Activated T-helper 17 cell treated with anti-CD3 and anti-CD28 coated beads, Interleukin-2, amount 50 U/mL, for 72 hours (primary cell): Measurements from ENCODE around the gene MYLK. TPM values are rescaled to one million over a fixed set of nuclear protein-coding genes. Genes with fewer than 3 reads are reported as not detected.
"Not testable (repeated sequence)": the region's sequence is repeated elsewhere in the genome, so short reads cannot be mapped to it uniquely, and the experiment has no call there.

Experiments used
- ATAC-seq: fragments of 150-1000 bp; cut with Tn5 transposase; replicated peaks from 2 replicates; pipeline ENCODE4 v1.10.0; 2021; ENCODE audit warnings: mild to moderate bottlenecking, moderate library complexity
- H3K27ac Mint-ChIP-seq: one replicate; pipeline ENCODE4 v1.8.0; 2022; ENCODE audit warnings: mixed read lengths
- H3K27me3 Mint-ChIP-seq: one replicate; pipeline ENCODE4 v1.8.0; 2022; ENCODE audit warnings: mixed read lengths
- H3K36me3 Mint-ChIP-seq: one replicate; pipeline ENCODE4 v1.8.0; 2022; ENCODE audit warnings: low read depth, mild to moderate bottlenecking, mixed read lengths
- H3K4me1 Mint-ChIP-seq: one replicate; pipeline ENCODE4 v1.8.0; 2022; ENCODE audit warnings: mixed read lengths
- H3K4me3 Mint-ChIP-seq: one replicate; pipeline ENCODE4 v1.8.0; 2022; ENCODE audit warnings: mild to moderate bottlenecking, mixed read lengths
- H3K9me3 Mint-ChIP-seq: one replicate; pipeline ENCODE4 v1.8.0; 2022; ENCODE audit warnings: mixed read lengths
- total RNA-seq, 2 donors: library from RNA; stranded (reverse); gene quantifications; one replicate each; pipeline ENCODE4 v1.2.3, GENCODE V29; 2022

MYLK gene
- total RNA-seq, 2 donors from 2014 or later = 0.17 TPM; not detected in 1

DNA sequence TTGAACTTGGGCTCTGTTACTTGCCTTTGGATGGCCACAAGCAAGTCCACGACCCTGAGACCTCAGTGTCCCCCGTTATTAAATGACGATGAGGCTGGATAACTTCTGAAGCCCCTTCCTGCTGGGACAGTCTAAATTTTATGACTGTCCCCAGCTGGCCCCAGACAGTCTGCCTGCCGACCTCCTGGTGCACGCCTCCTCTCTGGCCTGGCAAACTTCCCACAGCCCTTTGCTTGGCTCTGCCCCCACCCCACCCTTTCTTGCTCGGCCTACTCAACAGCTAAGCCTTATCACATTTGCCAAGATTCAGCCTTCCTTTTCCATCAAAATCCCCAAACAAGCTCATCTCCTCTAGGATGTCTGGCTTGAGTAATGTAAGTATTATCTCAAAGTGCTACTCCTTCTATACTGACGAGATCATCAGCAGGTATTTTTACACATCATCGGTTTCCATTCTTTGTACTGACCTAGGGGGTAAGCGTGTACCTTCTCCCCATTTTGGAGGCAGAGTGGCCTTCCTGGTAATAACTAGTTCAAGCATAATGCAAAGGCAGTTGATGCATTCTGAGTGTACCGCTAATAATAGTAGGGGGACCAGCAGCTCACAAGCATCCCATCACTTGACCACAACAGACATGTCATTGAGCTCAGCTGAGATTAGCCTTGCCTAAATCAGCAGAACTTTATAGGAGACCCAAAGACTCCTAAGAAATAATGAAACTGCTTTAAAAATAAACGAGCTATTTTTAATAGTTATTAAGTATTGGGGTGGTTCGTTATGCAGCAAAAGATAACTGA, 178.4 kb downstream of the MYLK start:
- H3K27ac Mint-ChIP-seq = no peak overlapping the region
- no peak overlapping the region for H3K4me3 Mint-ChIP-seq
- H3K4me1 Mint-ChIP-seq = no peaks in the 10 kb centered on the region
- H3K27me3 Mint-ChIP-seq = peaks cover 2% of the 10 kb centered on the region
- no peak for ATAC-seq
- no peaks in the 10 kb centered on the region for H3K9me3 Mint-ChIP-seq
- no peaks in the 10 kb centered on the region for H3K36me3 Mint-ChIP-seq

DNA sequence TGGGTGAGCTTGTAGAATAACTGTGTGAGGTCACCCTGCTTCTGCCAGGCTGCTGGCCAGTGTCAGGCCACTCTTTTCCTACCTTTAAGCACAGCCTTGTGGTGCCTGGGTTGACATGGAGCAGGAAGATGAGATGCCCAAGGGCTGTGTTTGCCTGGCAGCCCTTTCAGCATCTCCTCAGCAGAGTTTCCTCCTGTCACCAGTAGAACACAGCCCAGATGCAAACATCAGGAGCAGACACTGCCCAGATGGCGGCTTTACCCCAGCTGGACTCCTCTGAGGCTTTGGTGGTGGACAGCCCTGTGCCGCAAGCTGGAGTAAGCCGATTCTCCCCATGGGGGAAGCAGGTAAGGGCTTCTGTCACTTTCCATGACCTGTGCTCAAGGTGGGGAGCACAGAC, 180.5 kb downstream of the MYLK start:
- H3K27me3 Mint-ChIP-seq, ATAC-seq, H3K9me3 Mint-ChIP-seq, H3K27ac Mint-ChIP-seq, H3K4me3 Mint-ChIP-seq, H3K36me3 Mint-ChIP-seq, H3K4me1 Mint-ChIP-seq: not testable (repeated sequence)

DNA sequence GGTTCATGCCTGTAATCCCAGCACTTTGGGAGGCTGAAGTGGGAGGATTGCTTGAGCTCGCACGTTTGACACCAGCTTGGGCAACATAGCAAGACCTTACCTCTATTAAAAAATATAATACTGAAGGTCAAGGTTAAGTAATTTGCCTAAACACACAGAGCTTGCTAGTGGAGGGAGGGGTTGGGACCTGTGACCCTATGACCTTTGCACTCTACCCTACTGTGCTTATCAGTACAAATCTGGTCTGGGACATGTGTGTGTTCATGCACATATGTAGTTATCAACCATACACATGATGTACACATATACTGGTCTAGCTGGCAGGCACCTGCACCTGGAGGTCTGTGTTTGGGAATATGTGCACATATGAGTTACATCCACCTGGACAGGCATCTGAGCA, 181.4 kb downstream of the MYLK start:
- Mint-ChIP-seq H3K36me3 (no peaks in the 10 kb centered on the region), H3K9me3 (no peaks in the 10 kb centered on the region), H3K27ac (no peak overlapping the region), H3K4me1 (no peaks in the 10 kb centered on the region), H3K4me3 (no peak overlapping the region), H3K27me3 (peaks cover 8% of the 10 kb centered on the region)
- ATAC-seq = no peak

DNA sequence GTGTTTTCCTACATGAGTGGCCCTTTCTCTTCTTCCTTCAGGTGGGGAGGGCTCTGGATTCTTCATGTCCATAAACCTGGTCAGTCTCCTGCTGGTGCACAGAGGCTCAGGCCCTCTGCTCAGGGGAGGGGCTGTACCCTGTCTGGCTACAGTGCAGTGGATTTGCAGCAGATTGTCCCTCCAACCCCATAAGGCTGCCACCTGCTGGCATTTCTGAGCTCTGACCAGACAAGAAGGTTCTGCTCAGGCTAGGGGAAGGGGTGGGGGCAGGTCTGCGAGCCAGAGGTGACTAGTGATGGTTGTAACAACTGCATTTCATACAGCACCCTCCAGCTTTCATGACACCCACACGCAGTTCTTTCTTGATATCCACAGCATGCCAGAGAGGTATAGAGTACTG, 182.1 kb downstream of the MYLK start:
- H3K27me3 Mint-ChIP-seq, H3K27ac Mint-ChIP-seq, H3K4me3 Mint-ChIP-seq, H3K4me1 Mint-ChIP-seq, H3K36me3 Mint-ChIP-seq, H3K9me3 Mint-ChIP-seq: not testable (repeated sequence)
- ATAC-seq = peak; percentile 38

DNA sequence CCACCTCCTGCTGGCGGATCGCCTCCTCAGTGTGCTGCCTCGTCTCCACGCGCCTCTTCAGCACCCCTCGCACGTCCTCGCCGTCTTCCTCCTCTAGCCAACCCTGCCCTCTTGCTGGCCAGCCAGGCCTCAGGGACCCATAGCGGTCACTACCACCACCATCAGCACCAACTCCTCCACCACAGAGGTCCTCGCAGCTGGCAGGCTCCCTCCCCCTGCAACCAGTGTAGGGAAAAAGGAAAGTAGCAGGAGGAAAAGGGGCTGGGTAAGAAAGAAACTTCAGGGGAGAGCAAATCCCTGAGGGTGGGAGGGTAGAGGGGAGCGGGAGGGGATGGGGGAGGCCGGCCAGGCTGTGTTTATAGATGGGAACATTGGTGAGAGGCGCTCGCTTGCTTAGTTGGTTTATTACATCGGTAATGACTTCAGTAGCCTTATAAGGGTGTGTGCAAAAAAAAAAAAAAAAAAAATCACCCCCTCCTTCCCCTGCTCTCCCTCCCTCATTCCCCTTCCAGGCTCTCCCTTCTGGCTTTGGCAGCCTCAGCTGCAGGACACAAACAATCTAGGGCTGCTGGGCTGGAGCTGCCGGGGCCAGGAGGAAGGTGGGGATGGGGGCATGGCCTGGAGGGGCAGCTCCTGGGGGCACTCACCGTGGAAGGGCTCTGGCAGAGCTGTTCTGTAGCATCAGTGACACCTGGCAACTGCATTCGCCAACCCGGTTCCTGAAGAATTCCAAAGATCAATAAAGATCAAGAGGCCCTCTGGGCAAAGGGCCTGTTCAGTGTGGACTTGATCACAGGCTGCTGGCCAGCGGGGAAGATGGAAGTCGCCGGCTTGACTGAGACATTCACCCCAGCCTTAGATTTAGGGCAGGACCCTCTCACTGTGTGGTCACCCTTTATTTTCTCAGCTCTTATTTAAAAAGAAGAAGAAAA, 183.1 kb downstream of the MYLK start:
- Mint-ChIP-seq H3K9me3 (no peaks in the 10 kb centered on the region), H3K4me1 (no peaks in the 10 kb centered on the region), H3K27ac (no peak overlapping the region), H3K4me3 (no peak overlapping the region), H3K27me3 (peaks cover 14% of the 10 kb centered on the region), H3K36me3 (no peaks in the 10 kb centered on the region)
- no peak for ATAC-seq

DNA sequence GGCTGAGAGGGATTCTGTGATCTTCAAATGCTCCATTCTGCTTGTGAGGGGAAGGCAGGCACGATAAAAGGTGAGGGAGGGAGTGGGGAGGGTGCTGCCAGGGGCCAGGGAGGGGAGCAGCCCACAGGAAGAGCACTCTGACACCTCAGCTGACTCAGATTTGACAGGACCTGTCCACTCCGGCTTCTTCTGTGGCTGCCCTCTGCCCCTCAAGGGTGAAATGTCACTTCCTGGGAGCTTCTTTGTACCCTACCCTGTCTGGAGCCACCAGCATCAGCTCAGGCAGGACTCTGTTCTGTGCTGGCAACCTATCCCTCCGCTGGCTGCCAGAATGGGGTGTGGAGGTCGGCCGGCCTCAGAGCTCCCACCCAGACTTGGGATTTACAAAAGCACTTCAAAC, 185.3 kb downstream of the MYLK start:
- H3K4me1 Mint-ChIP-seq = no peaks in the 10 kb centered on the region
- no peak overlapping the region for H3K27ac Mint-ChIP-seq
- H3K4me3 Mint-ChIP-seq = no peak overlapping the region
- no peak for ATAC-seq
- H3K36me3 Mint-ChIP-seq = no peaks in the 10 kb centered on the region
- H3K27me3 Mint-ChIP-seq = peaks cover 14% of the 10 kb centered on the region
- H3K9me3 Mint-ChIP-seq = no peaks in the 10 kb centered on the region

DNA sequence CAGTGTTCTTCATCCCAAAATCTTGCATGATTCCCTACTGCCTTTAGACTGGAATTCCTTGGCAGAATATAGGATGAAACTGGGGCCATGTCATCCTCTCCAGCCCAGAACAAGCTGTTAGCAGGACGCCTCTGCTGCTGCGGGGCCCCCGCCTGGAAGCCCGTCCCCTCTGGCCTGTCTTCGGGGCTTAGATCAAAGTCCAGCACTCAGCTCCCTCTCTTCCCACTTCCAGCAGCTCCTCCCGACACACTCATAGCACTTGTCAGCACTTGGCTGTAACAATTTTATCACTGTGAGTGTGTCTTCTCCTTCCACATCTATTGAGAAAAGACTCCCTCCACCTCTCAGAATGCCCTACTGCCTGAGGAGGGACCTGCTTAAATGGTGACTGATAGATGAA, 187.3 kb downstream of the MYLK start:
- no peaks in the 10 kb centered on the region for H3K36me3 Mint-ChIP-seq
- ATAC-seq = no peak
- no peak overlapping the region for H3K4me3 Mint-ChIP-seq
- no peaks in the 10 kb centered on the region for H3K9me3 Mint-ChIP-seq
- peaks cover 14% of the 10 kb centered on the region for H3K27me3 Mint-ChIP-seq
- H3K4me1 Mint-ChIP-seq = no peaks in the 10 kb centered on the region
- H3K27ac Mint-ChIP-seq = no peak overlapping the region

DNA sequence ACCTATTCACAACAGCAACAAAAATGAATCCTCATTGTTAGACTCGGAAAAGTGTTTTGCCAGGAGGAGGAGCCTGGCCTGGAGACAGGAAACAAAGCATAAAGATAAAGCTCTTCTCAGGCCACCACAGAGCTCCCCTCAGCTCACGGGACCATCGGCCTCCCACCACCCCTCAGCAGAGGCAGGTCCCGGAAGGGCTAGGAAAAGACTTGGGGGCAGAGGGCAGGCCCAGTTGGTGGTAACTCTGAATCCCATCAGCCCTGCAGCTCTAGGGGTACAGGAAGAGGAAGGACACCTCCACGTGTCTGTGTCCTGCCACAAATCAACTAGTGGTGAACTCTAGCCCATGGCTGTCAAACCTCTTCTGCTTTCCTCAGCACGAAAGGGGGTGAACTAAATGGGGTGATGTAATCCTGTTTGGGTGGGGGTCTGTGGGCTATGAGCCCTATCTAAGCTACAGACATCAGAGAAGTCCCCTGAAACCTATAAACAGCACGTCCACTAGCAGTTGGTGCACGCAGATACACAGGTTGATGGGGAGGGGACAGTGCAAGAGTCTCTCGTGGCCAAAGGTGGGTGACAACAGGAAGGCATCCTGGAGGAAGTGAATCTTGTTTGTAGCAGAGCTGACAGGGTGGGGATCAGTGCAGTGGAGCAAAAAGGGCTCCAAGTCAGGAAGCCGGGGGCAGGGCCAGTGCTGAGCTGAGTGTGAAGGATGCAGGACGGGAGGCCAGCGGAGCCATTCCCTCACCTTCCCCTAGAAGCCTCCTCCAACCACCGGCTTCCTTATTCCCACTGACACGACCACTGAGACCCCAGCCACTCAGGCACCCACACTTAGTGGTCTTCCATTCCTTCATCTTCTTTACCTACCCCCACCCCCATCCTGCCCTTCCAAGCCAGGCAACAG, 188.1 kb downstream of the MYLK start:
- no peaks in the 10 kb centered on the region for H3K36me3 Mint-ChIP-seq
- no peak for ATAC-seq
- peaks cover 14% of the 10 kb centered on the region for H3K27me3 Mint-ChIP-seq
- no peak overlapping the region for H3K27ac Mint-ChIP-seq
- H3K4me1 Mint-ChIP-seq = no peaks in the 10 kb centered on the region
- H3K9me3 Mint-ChIP-seq = no peaks in the 10 kb centered on the region
- no peak overlapping the region for H3K4me3 Mint-ChIP-seq

DNA sequence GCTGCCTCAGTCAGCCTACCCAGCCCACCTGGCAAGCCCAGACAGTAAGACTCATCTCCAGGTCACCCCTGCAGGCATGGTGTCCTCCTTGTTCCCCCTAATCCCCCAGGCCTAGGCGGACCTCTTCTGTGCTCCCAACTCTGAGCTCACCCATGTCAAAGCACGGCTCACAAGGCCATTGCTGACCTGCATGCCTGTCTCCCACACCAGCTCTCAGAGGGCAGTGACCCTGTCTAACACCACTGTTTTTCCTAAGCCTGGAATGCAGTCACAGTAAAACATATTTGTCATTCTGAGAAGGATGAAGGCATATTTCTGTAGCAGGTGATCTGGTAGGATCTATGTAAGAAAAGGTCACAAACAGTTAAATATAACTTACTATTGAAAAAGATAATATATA, 189.0 kb downstream of the MYLK start:
- no peaks in the 10 kb centered on the region for H3K4me1 Mint-ChIP-seq
- H3K36me3 Mint-ChIP-seq = no peaks in the 10 kb centered on the region
- no peaks in the 10 kb centered on the region for H3K9me3 Mint-ChIP-seq
- H3K27ac Mint-ChIP-seq = no peak overlapping the region
- H3K4me3 Mint-ChIP-seq = no peak overlapping the region
- H3K27me3 Mint-ChIP-seq = peaks cover 13% of the 10 kb centered on the region
- ATAC-seq = no peak

DNA sequence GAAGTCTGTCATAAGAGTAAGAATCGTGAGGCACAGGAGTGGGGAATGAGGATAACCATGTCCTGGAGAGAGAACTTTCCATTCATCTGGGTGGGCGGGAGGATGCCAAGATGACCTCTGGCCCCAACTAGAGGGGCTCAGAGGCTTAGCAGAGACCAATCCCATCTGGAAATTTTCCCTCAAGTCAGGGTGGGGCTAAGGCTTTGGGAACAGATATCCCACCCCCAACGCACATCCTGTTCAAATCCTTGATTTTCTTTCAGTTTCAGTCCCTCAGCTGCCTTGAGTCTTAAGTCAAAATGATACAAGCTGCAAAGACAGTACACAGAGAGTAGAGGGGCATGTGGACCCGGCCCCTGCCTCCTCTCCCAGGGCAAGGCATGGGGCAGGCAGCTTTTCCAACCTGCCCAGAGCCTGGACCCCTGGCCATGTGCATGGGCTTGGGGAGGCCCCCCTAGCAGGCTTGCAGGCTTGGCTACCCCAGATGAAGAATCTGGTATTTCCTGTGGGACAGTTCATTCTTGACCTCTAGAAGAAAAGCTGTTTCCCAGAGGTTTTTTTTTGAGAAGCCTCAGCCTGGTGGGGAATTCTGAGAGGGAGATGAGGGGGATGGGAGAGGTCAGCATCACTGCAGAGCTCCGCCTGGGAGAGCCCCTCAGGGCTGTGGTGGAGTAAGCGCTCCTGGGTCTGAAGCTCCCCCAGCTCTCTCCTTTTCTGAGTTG, 189.6 kb downstream of the MYLK start:
- Mint-ChIP-seq H3K9me3 (no peaks in the 10 kb centered on the region), H3K27ac (no peak overlapping the region), H3K27me3 (peaks cover 14% of the 10 kb centered on the region), H3K4me3 (no peak overlapping the region), H3K36me3 (no peaks in the 10 kb centered on the region), H3K4me1 (no peaks in the 10 kb centered on the region)
- ATAC-seq = no peak

DNA sequence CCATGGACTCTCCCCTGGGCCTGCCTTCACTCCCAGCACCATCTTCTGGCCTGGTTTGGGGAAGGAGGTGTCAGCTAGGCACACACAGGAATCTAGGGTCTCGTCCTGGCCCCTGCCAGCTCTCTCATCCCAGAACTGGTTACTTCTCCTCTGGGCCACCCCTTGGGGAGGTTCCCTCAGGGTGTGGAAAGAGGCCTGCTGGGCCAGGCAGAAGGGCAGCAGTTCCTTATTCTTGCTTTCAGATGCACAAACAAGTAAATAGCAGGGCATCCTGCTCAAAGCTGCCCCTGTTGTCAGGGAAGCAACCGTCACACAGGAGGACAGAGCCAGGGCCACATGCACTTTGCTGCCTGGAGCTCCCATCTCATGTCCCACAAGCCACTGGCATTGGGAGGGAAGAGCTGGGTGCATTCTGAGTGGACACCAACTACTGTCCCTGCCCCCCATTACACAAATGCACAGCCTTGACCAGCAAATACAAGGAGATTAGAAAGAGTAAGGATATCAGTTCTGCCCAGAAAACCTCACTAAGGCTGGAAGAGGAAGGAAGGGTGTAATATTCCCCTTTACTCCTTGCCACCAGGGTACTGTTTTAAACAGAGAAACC, 190.4 kb downstream of the MYLK start:
- Mint-ChIP-seq H3K9me3 (no peaks in the 10 kb centered on the region), H3K4me3 (no peak overlapping the region), H3K4me1 (no peaks in the 10 kb centered on the region), H3K36me3 (no peaks in the 10 kb centered on the region), H3K27ac (no peak overlapping the region), H3K27me3 (peaks cover 10% of the 10 kb centered on the region)
- no peak for ATAC-seq

DNA sequence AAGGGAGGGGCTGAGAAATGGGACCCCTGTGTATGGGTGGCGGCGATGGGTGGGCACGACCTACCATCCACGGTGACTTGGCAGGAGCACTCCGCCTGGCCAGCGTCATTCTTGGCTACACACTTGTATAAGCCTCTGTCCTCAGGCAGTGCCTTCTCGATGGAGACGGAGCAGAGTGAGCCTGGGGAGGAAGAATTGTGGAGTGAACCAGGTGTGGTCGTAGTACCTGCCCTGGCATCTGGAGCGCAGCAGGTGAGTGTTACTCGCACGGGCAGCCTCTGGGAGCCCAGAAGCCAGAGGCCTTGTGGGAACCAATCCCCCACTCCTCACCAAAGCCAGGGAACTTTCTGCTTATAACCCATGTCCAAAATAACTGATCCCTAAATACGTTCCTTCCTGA, 191.5 kb downstream of the MYLK start:
- Mint-ChIP-seq H3K4me3 (no peak overlapping the region), H3K27me3 (peaks cover 10% of the 10 kb centered on the region), H3K9me3 (no peaks in the 10 kb centered on the region), H3K27ac (no peak overlapping the region), H3K36me3 (no peaks in the 10 kb centered on the region), H3K4me1 (no peaks in the 10 kb centered on the region)
- ATAC-seq = no peak

DNA sequence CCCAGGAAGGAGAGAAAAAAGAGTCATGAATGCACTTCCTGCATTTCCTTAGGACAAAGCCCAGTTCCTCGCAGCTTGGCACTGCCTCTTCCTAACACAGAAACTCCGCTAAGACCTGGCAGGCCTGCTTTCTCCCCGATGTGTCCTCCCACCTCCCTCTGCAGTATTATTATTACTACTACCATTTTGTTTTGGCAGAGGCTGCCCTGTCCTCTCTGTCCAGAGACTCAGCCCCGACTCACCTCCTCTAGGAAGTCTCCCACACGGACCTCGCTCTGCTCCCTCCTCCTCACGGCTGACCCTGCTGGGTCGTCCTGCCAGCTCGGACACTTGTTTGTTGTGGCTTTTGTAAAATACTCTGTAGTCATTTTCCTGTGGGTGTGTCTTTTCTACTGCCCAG, 192.1 kb downstream of the MYLK start:
- no peak overlapping the region for H3K27ac Mint-ChIP-seq
- H3K9me3 Mint-ChIP-seq = no peaks in the 10 kb centered on the region
- H3K36me3 Mint-ChIP-seq = no peaks in the 10 kb centered on the region
- H3K4me3 Mint-ChIP-seq = no peak overlapping the region
- no peak for ATAC-seq
- H3K27me3 Mint-ChIP-seq = peaks cover 10% of the 10 kb centered on the region
- no peaks in the 10 kb centered on the region for H3K4me1 Mint-ChIP-seq
